Ureter (tissue), 1 donor: ENCODE data around the gene PLD3. TPM values are rescaled to one million over a fixed set of nuclear protein-coding genes. Genes with fewer than 3 reads are reported as not detected.
A peak's percentile ranks its signal among the peaks of the same experiment; 100 is the strongest.
"Not testable (repeated sequence)": the region's sequence is repeated elsewhere in the genome, so short reads cannot be mapped to it uniquely, and the experiment has no call there.

Experiments
- DNase-seq: peaks from one replicate; pipeline ENCODE4 v3.0.0-alpha.2; 2020; ENCODE audit warnings: low spot score
- total RNA-seq: library from RNA; stranded (reverse); gene quantifications from one replicate; pipeline ENCODE4 v1.2.4, GENCODE V29; 2023
- donor health status: DM: yes; HTN: yes; CAD: no.

The PLD3 gene
- total RNA-seq, 1 donor from 2014 or later: 137 TPM

GRCh38 chr19:40365010-40365409 lies 16.5 kb downstream of the PLD3 start:
- no peak for DNase-seq

GRCh38 chr19:40365613-40366401 lies 17.3 kb downstream of the PLD3 start:
- peak; percentile 84 for DNase-seq

- no peak for DNase-seq
These were observed 18.4 kb downstream of the PLD3 start for GRCh38 chr19:40366697-40367561.

GRCh38 chr19:40367577-40368434 lies 19.3 kb downstream of the PLD3 start:
- DNase-seq: no peak

- DNase-seq: no peak
These were observed 21.3 kb downstream of the PLD3 start for GRCh38 chr19:40369797-40370196.

- not testable (repeated sequence) for DNase-seq
These were observed 21.8 kb downstream of the PLD3 start for GRCh38 chr19:40370253-40370652.

GRCh38 chr19:40370997-40371801 lies 22.7 kb downstream of the PLD3 start:
- no peak for DNase-seq

GRCh38 chr19:40371802-40372122 lies 23.3 kb downstream of the PLD3 start:
- DNase-seq: no peak

- no peak for DNase-seq
These were observed 25.6 kb downstream of the PLD3 start for GRCh38 chr19:40374084-40374483.

- DNase-seq: no peak
These were observed 27.9 kb downstream of the PLD3 start for GRCh38 chr19:40376286-40376862.

GRCh38 chr19:40377876-40378385 lies 29.4 kb downstream of the PLD3 start:
- DNase-seq: no peak

GRCh38 chr19:40378509-40378908 lies 30.0 kb downstream of the PLD3 start:
- no peak for DNase-seq

- no peak for DNase-seq
These were observed 31.1 kb downstream of the PLD3 start for GRCh38 chr19:40379446-40380198.

GRCh38 chr19:40380199-40381037 lies 31.9 kb downstream of the PLD3 start:
- no peak for DNase-seq

- DNase-seq: no peak
These were observed 32.8 kb downstream of the PLD3 start for GRCh38 chr19:40381321-40381720.

- DNase-seq: no peak
These were observed 35.3 kb downstream of the PLD3 start for GRCh38 chr19:40383668-40384248.

- DNase-seq: no peak
These were observed 38.7 kb downstream of the PLD3 start for GRCh38 chr19:40387155-40387554.

GRCh38 chr19:40388481-40388880 lies 40.0 kb downstream of the PLD3 start:
- no peak for DNase-seq
